HFFc6 (cell line): ENCODE measurements around the gene LHX1. TPM values are rescaled to one million over a fixed set of nuclear protein-coding genes. Genes with fewer than 3 reads are reported as not detected.

Source experiments
- DNase-seq: peaks from one replicate; pipeline ENCODE4 v3.0.0-alpha.2; 2018
- H3K27ac Mint-ChIP-seq: 2 replicates; pipeline ENCODE4 v1.8.0; 2020; ENCODE audit warnings: mild to moderate bottlenecking, mixed read lengths
- H3K27me3 Mint-ChIP-seq: 2 replicates; pipeline ENCODE4 v1.8.0; 2021; ENCODE audit warnings: mild to moderate bottlenecking, moderate library complexity, mixed read lengths; ENCODE audit not compliant: insufficient read depth
- H3K36me3 Mint-ChIP-seq: 2 replicates; pipeline ENCODE4 v1.8.0; 2021; ENCODE audit warnings: low read depth, mixed read lengths
- H3K4me1 Mint-ChIP-seq: 2 replicates; pipeline ENCODE4 v1.8.0; 2020; ENCODE audit warnings: low read depth, mixed read lengths
- H3K4me3 Mint-ChIP-seq: 2 replicates; pipeline ENCODE4 v1.8.0; 2020; ENCODE audit warnings: mild to moderate bottlenecking, moderate library complexity, mixed read lengths
- H3K9me3 Mint-ChIP-seq: 2 replicates; pipeline ENCODE4 v1.8.0; 2020; ENCODE audit warnings: mild to moderate bottlenecking, mixed read lengths
- CTCF ChIP-seq: fragments of 200-600 bp; sonication (generic); IDR thresholded peaks from 2 replicates; pipeline ENCODE4 v1.5.0; 2021; ENCODE audit warnings: antibody characterized with exemption, mild to moderate bottlenecking
- total RNA-seq, 6 experiments: library from RNA; stranded (reverse); fragmentation: NEBNext Ultra II Directional; extraction: Animal tissue kit (Norgen Biotek cat#: 25700); gene quantifications; 2 replicates in 1 of 6; 3 replicates in 5 of 6; pipeline ENCODE4 v1.2.3, GENCODE V29; 2021

LHX1 gene
- total RNA-seq, 6 experiments from 2014 or later: 0.13 TPM; not detected in 5

- peak overlapping the region; percentile 93 for H3K27ac Mint-ChIP-seq
- H3K27me3 Mint-ChIP-seq: peaks cover 31% of the 10 kb centered on the region
- peak; percentile 20 for DNase-seq
- no peak for TF ChIP-seq CTCF
- peaks cover 34% of the 10 kb centered on the region for H3K4me1 Mint-ChIP-seq
- no peaks in the 10 kb centered on the region for H3K9me3 Mint-ChIP-seq
- peak overlapping the region; percentile 93 for H3K4me3 Mint-ChIP-seq
- H3K36me3 Mint-ChIP-seq: peaks cover 32% of the 10 kb centered on the region
These were observed 12.2 kb downstream of the LHX1 start for GRCh38 chr17:36949461-36949927.

DNA sequence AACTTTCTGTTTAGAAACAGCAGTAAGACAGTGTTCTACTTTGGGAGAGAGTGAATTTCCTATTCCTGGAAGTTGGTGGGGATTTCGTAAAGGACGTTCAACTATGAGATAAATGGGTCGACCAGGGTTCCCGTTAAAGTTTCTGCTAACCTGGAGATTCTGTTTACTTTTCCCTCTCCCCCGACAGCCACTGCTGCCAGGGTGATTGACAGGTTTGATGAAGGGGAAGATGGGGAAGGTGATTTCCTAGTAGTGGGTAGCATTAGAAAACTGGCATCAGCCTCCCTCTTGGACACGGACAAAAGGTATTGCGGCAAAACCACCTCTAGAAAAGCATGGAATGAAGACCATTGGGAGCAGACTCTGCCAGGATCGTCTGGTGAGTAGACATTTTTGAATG lies 12.8 kb downstream of the LHX1 start:
- Mint-ChIP-seq H3K27me3 (peaks cover 27% of the 10 kb centered on the region), H3K27ac (peak overlapping the region; percentile 93), H3K9me3 (no peaks in the 10 kb centered on the region), H3K4me1 (peaks cover 34% of the 10 kb centered on the region), H3K4me3 (peak overlapping the region; percentile 93), H3K36me3 (peaks cover 37% of the 10 kb centered on the region)
- no peak for TF ChIP-seq CTCF
- DNase-seq: no peak

GRCh38 chr17:36951084-36951789 lies 14.0 kb downstream of the LHX1 start:
- H3K36me3 Mint-ChIP-seq: peaks cover 44% of the 10 kb centered on the region
- peak overlapping the region; percentile 41; the same call in 1 of the 2 replicates for H3K4me3 Mint-ChIP-seq

GRCh38 chr17:36971508-36971907 lies 34.2 kb downstream of the LHX1 start:
- TF ChIP-seq CTCF: no peak
- H3K27me3 Mint-ChIP-seq: no peaks in the 10 kb centered on the region
- H3K27ac Mint-ChIP-seq: no peak overlapping the region
- no peak overlapping the region for H3K4me3 Mint-ChIP-seq
- no peak for DNase-seq
- H3K36me3 Mint-ChIP-seq: peaks cover 17% of the 10 kb centered on the region
- H3K9me3 Mint-ChIP-seq: no peaks in the 10 kb centered on the region
- H3K4me1 Mint-ChIP-seq: peaks cover 26% of the 10 kb centered on the region

More at GRCh38 chr17:36951084-36951789, 14.0 kb downstream of the LHX1 start:
- Mint-ChIP-seq H3K9me3 (no peaks in the 10 kb centered on the region), H3K27me3 (peaks cover 19% of the 10 kb centered on the region), H3K27ac (no peak overlapping the region), H3K4me1 (peaks cover 34% of the 10 kb centered on the region)
- no peak for TF ChIP-seq CTCF
- DNase-seq: no peak

DNA sequence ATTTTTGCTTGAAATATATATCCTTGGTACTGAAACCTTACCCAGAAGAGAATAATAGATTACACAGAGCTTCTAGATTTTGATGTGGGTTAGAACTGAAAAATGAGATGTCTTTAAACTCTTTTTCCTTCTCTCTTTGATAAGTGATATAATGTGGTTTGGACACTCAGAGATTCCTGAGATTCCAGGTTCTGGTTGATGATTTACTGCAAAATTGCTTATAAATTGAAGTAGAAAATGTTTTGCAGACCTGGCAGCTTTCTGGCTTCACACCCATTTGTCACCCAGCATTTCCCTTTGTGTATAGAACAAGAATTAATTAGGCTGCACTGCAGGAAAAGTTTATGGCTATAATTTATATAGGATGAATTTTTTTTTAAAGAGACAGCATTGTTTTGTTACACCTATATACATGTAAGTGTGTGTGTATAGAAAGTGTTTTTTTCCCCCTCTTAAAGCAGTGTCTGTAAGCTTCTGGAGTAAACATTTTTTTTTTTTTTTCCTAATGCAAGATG lies 35.0 kb downstream of the LHX1 start:
- no peak for TF ChIP-seq CTCF
- H3K27me3 Mint-ChIP-seq: no peaks in the 10 kb centered on the region
- peaks cover 25% of the 10 kb centered on the region for H3K4me1 Mint-ChIP-seq
- no peak overlapping the region for H3K4me3 Mint-ChIP-seq
- no peak overlapping the region for H3K27ac Mint-ChIP-seq
- peaks cover 17% of the 10 kb centered on the region for H3K36me3 Mint-ChIP-seq
- DNase-seq: no peak
- H3K9me3 Mint-ChIP-seq: no peaks in the 10 kb centered on the region
